Heart right ventricle (tissue), 16 donors: ENCODE measurements around the gene OSBPL10. TPM values are rescaled to one million over a fixed set of nuclear protein-coding genes. Genes with fewer than 3 reads are reported as not detected.

Experiments used
- ATAC-seq, 8 donors: fragments of 200-7000 bp; cut with Tn5 transposase; one replicate each; pipeline ENCODE4 v1.9.1; 2020; ENCODE audit warnings: mild to moderate bottlenecking in 8 of 8, moderate library complexity in 8 of 8, moderate number of reproducible peaks in 1 of 8
- DNase-seq, 2 donors: peaks; one replicate each; pipeline ENCODE4 v3.0.0-alpha.2; 2020
- H3K27ac ChIP-seq, 10 donors: fragments of 200-600 bp; sonication (generic) in 2 of 10; one replicate each; pipeline versions ENCODE4 v1.5.0 to v1.8.0; 2020 to 2022; ENCODE audit warnings: mild to moderate bottlenecking in 3 of 10
- H3K27me3 ChIP-seq, 7 donors: fragments of 200-600 bp; one replicate each; pipeline ENCODE4 v1.8.0; 2021 to 2022; ENCODE audit warnings: mild to moderate bottlenecking in 2 of 7
- H3K36me3 ChIP-seq, 9 donors: fragments of 200-600 bp; sonication (generic) in 1 of 9; one replicate each; pipeline versions ENCODE4 v1.5.0 to v1.8.0; 2020 to 2022; ENCODE audit warnings: mild to moderate bottlenecking in 2 of 9
- H3K4me1 ChIP-seq, 9 donors: fragments of 200-600 bp; sonication (generic) in 1 of 9; one replicate each; pipeline versions ENCODE4 v1.5.0 to v1.8.0; 2020 to 2022; ENCODE audit warnings: mild to moderate bottlenecking in 4 of 9
- H3K4me3 ChIP-seq, 10 donors: fragments of 200-600 bp; sonication (generic) in 2 of 10; one replicate each; pipeline versions ENCODE4 v1.5.0 to v1.8.0; 2020 to 2022; ENCODE audit warnings: mild to moderate bottlenecking in 7 of 10, moderate library complexity in 2 of 10
- H3K9me3 ChIP-seq, 11 donors: fragments of 200-600 bp in 10 of 11; sonication (generic) in 2 of 11; one replicate each; pipeline versions ENCODE4 v1.5.0 to v1.8.0; 2013 to 2022; ENCODE audit warnings: mild to moderate bottlenecking in 2 of 11, control low read depth in 1 of 11, moderate library complexity in 1 of 11
- CTCF ChIP-seq, 9 donors: fragments of 200-600 bp; sonication (generic) in 2 of 9; IDR thresholded peaks; one replicate each; pipeline versions ENCODE4 v1.5.0 to v1.8.0; 2021 to 2022; ENCODE audit warnings: antibody characterized with exemption in 9 of 9, mild to moderate bottlenecking in 5 of 9, moderate library complexity in 1 of 9
- WGBS, 2 donors: extraction: QIAGEN DNeasy Blood & Tissue Kit; methylation state at CpG; one replicate each; pipeline ENCODE4 v1.1.7; 2013; ENCODE audit warnings: inconsistent platforms in 1 of 2; 5-methylcytosine and 5-hydroxymethylcytosine counted together
- intact Hi-C, 10 donors: fragments of 100-400 bp; cut with DNase I; formaldehyde crosslinking; loops; one replicate each; pipeline versions ENCODE4 v1.11.1 to v1.14.2; 2022
- polyA plus RNA-seq, 2 donors: library from polyadenylated mRNA; stranded (reverse); fragments of 200-250 nt; gene quantifications; one replicate each; pipeline ENCODE4 v1.2.3, GENCODE V29; 2013
- total RNA-seq, 10 donors: library from RNA; stranded (reverse); fragmentation: NEBNext Ultra II Directional in 3 of 10; extraction: Animal tissue kit (Norgen Biotek cat#: 25700) in 3 of 10; gene quantifications; one replicate each; pipeline versions ENCODE4 v1.2.1 to v1.2.4, GENCODE V29; 2021 to 2023
- donor health status: Arrhythmogenic right ventricular cardiomyopathy.
- donor health status: ischemic (EF 13 %, LVEDD 7.1; RV severe dilation, severe dysfunction).
- donor health status: healthy with polysubstance abuse.
- donor health status: DM: no; HTN: yes; CAD: no.
- donor health status: DM: no; HTN: no; CAD: no.
- donor health status: ischemic (EF 25% LVEDD 6.9; RV normal size, moderate dysfunction).
- donor health status: ischemic (EF 25% LVEDD 5.7; RV mildly dilated, moderate dysfunction).
- donor health status: healthy.
- donor health status: DM: yes; HTN: yes; CAD: no.
- donor health status: Ischemic cardiomyopathy.
- donor health status: ischemic (EF 35%, LVEDD 5.7; RV mildly dilated, moderate dysfunction).
- donor health status: nonischemic (EF 11% LVEDD 7.7; RV severe dilation, severe dysfunction).
- donor health status: DM: yes; HTN: yes; CAD: no.
- donor health status: PGD.
- donor health status: ischemic (EF 29% LVEDD 5.4; RV normal size, mild dysfunction).
- donor health status: nonischemic (EF 23%, LVEDD 6.1; RV moderate dilation, normal function).

OSBPL10 gene
- total and polyA plus RNA-seq, 12 donors, result 1.2 to 8.5 (median 4.1) TPM

DNA sequence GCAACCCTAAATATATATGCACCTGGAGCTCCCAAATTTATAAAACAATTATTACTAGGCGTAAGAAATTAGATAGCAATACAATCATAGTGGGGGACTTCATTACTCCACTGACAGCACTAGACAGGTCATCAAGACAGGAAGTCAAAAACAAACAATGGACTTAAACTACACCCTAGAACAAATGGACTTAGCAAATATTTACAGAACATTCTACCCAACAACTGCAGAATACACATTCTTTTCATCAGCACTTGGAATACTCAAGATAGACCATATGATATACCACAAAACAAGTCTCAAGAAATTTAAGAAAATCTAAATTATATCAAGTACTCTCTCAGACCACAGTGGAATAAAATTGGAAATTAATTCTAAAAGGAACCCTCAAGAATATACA, 201.5 kb downstream of the OSBPL10 start:
- intact Hi-C loops, result loop anchor here in 2 of 10 donors (10.0 kb wide), 3 partner anchors 165 to 1015 kb away; no protein-coding TSS in a partner anchor
- H3K4me3 ChIP-seq, result no peak overlapping the region
- DNase-seq, result no peak
- no peak for TF ChIP-seq CTCF (IDR thresholded peaks at IDR 0.05)
- peaks cover 0 to 29% (median 4%) of the 10 kb centered on the region in 11 donors for H3K9me3 ChIP-seq
- no peaks in the 10 kb centered on the region for H3K4me1 ChIP-seq
- H3K27ac ChIP-seq, result no peak overlapping the region
- no peaks in the 10 kb centered on the region for H3K27me3 ChIP-seq
- no peak for ATAC-seq
- no peaks in the 10 kb centered on the region for H3K36me3 ChIP-seq
- WGBS, 2 donors, result 0% methylated on average over 1 of the region's 1 CpG

- Histone ChIP-seq H3K27me3 (no peaks in the 10 kb centered on the region), H3K4me3 (no peak overlapping the region), H3K9me3 (peaks cover 0 to 29% (median 4%) of the 10 kb centered on the region in 11 donors), H3K4me1 (no peaks in the 10 kb centered on the region), H3K27ac (no peak overlapping the region), H3K36me3 (no peaks in the 10 kb centered on the region)
- no peak for TF ChIP-seq CTCF (IDR thresholded peaks at IDR 0.05)
- DNase-seq, result no peak
- ATAC-seq, result no peak
- intact Hi-C loops, result loop anchor here in 2 of 10 donors (10.0 kb wide), 3 partner anchors 163 to 1013 kb away; no protein-coding TSS in a partner anchor
These were observed 203.2 kb downstream of the OSBPL10 start for GRCh38 chr3:31777887-31778286.

DNA sequence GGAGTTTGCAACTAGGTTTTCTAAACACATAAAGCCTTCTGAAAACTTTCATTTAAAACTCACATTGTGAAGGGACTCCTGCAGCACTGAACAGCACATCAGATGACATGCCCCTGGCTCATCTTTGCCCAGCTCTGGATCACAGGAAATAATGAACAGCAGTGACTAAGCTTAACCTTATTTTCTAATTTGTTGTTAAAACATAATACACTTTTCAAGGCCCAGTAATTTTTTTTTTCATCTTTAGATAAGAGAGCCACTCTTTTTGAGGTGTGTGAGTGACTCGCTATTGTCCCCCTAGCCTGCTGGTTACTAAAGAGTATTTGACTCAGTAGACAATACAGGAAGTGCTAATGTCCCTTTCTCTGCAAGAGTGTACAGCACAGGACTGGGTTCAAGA, 204.0 kb downstream of the OSBPL10 start:
- H3K4me1 ChIP-seq, result no peaks in the 10 kb centered on the region
- H3K9me3 ChIP-seq, result peaks cover 0 to 26% (median 4%) of the 10 kb centered on the region in 11 donors
- TF ChIP-seq CTCF (IDR thresholded peaks at IDR 0.05), result no peak
- WGBS, 2 donors, result 88 to 100% methylated on average over 1 of the region's 1 CpG
- H3K27me3 ChIP-seq, result no peaks in the 10 kb centered on the region
- H3K4me3 ChIP-seq, result no peak overlapping the region
- no peak for DNase-seq
- no peak for ATAC-seq
- H3K27ac ChIP-seq, result no peak overlapping the region
- intact Hi-C loops, result loop anchor here in 2 of 10 donors (10.0 kb wide), 3 partner anchors 162 to 1012 kb away; no protein-coding TSS in a partner anchor
- no peaks in the 10 kb centered on the region for H3K36me3 ChIP-seq

DNA sequence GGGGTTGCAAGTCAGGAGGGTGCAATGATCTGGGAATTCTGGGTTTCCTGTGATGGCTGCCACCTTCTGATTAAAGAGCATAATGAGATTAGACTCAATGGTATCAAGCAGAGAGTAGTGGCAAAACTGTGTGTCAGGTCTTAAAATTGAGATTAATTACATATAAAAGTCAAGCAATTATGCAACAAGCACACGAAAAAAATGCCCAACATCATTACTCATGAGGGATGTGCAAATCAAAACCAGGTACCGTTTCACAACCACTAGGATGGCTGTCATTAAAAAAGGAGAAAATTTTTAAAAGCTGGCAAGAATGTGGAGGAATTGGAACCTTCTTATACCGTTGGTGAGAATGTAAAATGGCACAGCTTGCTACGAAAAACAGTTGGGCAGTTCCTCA, 205.0 kb downstream of the OSBPL10 start:
- no peak for ATAC-seq

More for the DNA sequence above, 205.0 kb downstream of the OSBPL10 start:
- H3K27me3 ChIP-seq, result no peaks in the 10 kb centered on the region
- TF ChIP-seq CTCF (IDR thresholded peaks at IDR 0.05), result no peak
- H3K4me1 ChIP-seq, result no peaks in the 10 kb centered on the region
- peaks cover 0 to 19% (median 4%) of the 10 kb centered on the region in 11 donors for H3K9me3 ChIP-seq
- intact Hi-C loops, result loop anchor here in 2 of 10 donors (10.0 kb wide), 3 partner anchors 161 to 1011 kb away; no protein-coding TSS in a partner anchor
- H3K27ac ChIP-seq, result no peak overlapping the region
- no peak for DNase-seq
- WGBS, 2 donors, result 87 to 94% methylated on average over 4 of the region's 4 CpGs
- H3K4me3 ChIP-seq, result no peak overlapping the region
- no peaks in the 10 kb centered on the region for H3K36me3 ChIP-seq
